ENCODE data around the gene FRRS1. TPM values are rescaled to one million over a fixed set of nuclear protein-coding genes. Genes with fewer than 3 reads are reported as not detected.

The FRRS1 gene
- total and polyA plus RNA-seq, 2 experiments from 2014 or later, result 0.34 to 6.8 TPM

DNA sequence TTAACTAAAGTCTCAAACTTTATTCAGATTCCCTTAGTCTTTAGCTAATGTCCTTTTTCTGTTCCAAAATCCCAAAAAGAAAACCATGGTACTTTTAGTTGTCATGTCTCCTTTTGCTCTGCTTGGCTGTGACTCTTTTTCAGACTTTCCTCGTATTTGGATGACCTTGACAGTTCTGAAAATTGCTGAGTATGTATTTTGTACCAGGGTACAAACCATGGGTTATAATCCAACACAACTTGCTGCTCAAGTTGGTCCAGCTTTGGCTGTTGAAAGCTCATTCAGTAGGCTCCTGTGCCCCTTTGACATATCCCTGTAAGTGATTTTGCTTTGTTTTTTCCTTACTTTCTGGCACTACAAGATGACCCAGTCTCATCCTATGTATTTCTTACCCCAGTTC lies 68.9 kb downstream of the FRRS1 start (continued):
- TF ChIP-seq, protein P1, sequence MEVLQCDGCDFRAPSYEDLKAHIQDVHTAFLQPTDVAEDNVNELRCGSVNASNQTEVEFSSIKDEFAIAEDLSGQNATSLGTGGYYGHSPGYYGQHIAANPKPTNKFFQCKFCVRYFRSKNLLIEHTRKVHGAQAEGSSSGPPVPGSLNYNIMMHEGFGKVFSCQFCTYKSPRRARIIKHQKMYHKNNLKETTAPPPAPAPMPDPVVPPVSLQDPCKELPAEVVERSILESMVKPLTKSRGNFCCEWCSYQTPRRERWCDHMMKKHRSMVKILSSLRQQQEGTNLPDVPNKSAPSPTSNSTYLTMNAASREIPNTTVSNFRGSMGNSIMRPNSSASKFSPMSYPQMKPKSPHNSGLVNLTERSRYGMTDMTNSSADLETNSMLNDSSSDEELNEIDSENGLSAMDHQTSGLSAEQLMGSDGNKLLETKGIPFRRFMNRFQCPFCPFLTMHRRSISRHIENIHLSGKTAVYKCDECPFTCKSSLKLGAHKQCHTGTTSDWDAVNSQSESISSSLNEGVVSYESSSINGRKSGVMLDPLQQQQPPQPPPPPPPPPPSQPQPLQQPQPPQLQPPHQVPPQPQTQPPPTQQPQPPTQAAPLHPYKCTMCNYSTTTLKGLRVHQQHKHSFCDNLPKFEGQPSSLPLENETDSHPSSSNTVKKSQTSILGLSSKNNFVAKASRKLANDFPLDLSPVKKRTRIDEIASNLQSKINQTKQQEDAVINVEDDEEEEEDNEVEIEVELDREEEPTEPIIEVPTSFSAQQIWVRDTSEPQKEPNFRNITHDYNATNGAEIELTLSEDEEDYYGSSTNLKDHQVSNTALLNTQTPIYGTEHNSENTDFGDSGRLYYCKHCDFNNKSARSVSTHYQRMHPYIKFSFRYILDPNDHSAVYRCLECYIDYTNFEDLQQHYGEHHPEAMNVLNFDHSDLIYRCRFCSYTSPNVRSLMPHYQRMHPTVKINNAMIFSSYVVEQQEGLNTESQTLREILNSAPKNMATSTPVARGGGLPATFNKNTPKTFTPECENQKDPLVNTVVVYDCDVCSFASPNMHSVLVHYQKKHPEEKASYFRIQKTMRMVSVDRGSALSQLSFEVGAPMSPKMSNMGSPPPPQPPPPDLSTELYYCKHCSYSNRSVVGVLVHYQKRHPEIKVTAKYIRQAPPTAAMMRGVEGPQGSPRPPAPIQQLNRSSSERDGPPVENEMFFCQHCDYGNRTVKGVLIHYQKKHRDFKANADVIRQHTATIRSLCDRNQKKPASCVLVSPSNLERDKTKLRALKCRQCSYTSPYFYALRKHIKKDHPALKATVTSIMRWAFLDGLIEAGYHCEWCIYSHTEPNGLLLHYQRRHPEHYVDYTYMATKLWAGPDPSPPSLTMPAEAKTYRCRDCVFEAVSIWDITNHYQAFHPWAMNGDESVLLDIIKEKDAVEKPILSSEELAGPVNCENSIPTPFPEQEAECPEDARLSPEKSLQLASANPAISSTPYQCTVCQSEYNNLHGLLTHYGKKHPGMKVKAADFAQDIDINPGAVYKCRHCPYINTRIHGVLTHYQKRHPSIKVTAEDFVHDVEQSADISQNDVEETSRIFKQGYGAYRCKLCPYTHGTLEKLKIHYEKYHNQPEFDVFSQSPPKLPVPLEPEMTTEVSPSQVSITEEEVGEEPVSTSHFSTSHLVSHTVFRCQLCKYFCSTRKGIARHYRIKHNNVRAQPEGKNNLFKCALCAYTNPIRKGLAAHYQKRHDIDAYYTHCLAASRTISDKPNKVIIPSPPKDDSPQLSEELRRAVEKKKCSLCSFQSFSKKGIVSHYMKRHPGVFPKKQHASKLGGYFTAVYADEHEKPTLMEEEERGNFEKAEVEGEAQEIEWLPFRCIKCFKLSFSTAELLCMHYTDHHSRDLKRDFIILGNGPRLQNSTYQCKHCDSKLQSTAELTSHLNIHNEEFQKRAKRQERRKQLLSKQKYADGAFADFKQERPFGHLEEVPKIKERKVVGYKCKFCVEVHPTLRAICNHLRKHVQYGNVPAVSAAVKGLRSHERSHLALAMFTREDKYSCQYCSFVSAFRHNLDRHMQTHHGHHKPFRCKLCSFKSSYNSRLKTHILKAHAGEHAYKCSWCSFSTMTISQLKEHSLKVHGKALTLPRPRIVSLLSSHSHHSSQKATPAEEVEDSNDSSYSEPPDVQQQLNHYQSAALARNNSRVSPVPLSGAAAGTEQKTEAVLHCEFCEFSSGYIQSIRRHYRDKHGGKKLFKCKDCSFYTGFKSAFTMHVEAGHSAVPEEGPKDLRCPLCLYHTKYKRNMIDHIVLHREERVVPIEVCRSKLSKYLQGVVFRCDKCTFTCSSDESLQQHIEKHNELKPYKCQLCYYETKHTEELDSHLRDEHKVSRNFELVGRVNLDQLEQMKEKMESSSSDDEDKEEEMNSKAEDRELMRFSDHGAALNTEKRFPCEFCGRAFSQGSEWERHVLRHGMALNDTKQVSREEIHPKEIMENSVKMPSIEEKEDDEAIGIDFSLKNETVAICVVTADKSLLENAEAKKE (CRISPR knock-in tag; IDR thresholded peaks at IDR 0.05), result no peak
- TF ChIP-seq CREB1 (CRISPR knock-in tag; IDR thresholded peaks at IDR 0.05; ENCODE audit: low read depth) (no peak), POLR2AphosphoS5 (IDR thresholded peaks at IDR 0.05; ENCODE audit: low read depth) (no peak), NANOG (IDR thresholded peaks at IDR 0.05; ENCODE audit: borderline replicate concordance) (no peak), ZNF331 (CRISPR knock-in tag; IDR thresholded peaks at IDR 0.05; ENCODE audit: low read depth) (no peak), EZH2 (IDR thresholded peaks at IDR 0.05; ENCODE audit: low read depth, unreplicated experiment) (no peak)
- TF ChIP-seq, protein P2, sequence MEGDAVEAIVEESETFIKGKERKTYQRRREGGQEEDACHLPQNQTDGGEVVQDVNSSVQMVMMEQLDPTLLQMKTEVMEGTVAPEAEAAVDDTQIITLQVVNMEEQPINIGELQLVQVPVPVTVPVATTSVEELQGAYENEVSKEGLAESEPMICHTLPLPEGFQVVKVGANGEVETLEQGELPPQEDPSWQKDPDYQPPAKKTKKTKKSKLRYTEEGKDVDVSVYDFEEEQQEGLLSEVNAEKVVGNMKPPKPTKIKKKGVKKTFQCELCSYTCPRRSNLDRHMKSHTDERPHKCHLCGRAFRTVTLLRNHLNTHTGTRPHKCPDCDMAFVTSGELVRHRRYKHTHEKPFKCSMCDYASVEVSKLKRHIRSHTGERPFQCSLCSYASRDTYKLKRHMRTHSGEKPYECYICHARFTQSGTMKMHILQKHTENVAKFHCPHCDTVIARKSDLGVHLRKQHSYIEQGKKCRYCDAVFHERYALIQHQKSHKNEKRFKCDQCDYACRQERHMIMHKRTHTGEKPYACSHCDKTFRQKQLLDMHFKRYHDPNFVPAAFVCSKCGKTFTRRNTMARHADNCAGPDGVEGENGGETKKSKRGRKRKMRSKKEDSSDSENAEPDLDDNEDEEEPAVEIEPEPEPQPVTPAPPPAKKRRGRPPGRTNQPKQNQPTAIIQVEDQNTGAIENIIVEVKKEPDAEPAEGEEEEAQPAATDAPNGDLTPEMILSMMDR (conservative IDR thresholded peaks at IDR 0.05; ENCODE audit: low read depth in 2 of 2), result no peak
- TF ChIP-seq, protein P3, sequence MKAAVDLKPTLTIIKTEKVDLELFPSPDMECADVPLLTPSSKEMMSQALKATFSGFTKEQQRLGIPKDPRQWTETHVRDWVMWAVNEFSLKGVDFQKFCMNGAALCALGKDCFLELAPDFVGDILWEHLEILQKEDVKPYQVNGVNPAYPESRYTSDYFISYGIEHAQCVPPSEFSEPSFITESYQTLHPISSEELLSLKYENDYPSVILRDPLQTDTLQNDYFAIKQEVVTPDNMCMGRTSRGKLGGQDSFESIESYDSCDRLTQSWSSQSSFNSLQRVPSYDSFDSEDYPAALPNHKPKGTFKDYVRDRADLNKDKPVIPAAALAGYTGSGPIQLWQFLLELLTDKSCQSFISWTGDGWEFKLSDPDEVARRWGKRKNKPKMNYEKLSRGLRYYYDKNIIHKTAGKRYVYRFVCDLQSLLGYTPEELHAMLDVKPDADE (IDR thresholded peaks at IDR 0.05), result no peak
